ENCODE results near the gene ERBB4.

- TF ChIP-seq CTCF (IDR thresholded peaks at IDR 0.05 in 4 of 5, conservative IDR thresholded peaks at IDR 0.05 in 1 of 5) (no peak), POLR2A (IDR thresholded peaks at IDR 0.05) (no peak)
Observed at GRCh38 chr2:212032032-212032431, 506.6 kb downstream of the ERBB4 start.

All from gastrocnemius medialis (tissue), 4 donors.